Parathyroid adenoma (tissue), 2 donors: Measurements from ENCODE around the gene AFF4.

Experiments used
- H2AFZ ChIP-seq: fragments of 300-600 bp; sonication (generic); one replicate; pipeline ENCODE4 v1.7.0; 2017; ENCODE audit warnings: antibody characterized with exemption, mild to moderate bottlenecking
- H3K27ac ChIP-seq: fragments of 300-600 bp; sonication (generic); one replicate; pipeline ENCODE4 v1.7.0; 2017
- H3K27me3 ChIP-seq: fragments of 300-600 bp; sonication (generic); one replicate; pipeline ENCODE4 v1.7.0; 2017; ENCODE audit warnings: low read length; ENCODE audit not compliant: control insufficient read depth, insufficient read depth
- H3K36me3 ChIP-seq: fragments of 300-600 bp; sonication (generic); one replicate; pipeline ENCODE4 v1.7.0; 2017; ENCODE audit warnings: low read length; ENCODE audit not compliant: control insufficient read depth, insufficient read depth
- H3K4me1 ChIP-seq: fragments of 300-600 bp; sonication (generic); one replicate; pipeline ENCODE4 v1.7.0; 2017; ENCODE audit warnings: control low read depth
- H3K4me2 ChIP-seq: fragments of 300-600 bp; sonication (generic); one replicate; pipeline ENCODE4 v1.7.0; 2017; ENCODE audit warnings: low read length
- H3K4me3 ChIP-seq: fragments of 300-600 bp; sonication (generic); one replicate; pipeline ENCODE4 v1.7.0; 2017; ENCODE audit warnings: low read depth, low read length
- H3K79me2 ChIP-seq: fragments of 300-600 bp; sonication (generic); one replicate; pipeline ENCODE4 v1.7.0; 2017; ENCODE audit warnings: control low read depth
- H3K9ac ChIP-seq: fragments of 300-600 bp; sonication (generic); one replicate; pipeline ENCODE4 v1.7.0; 2017; ENCODE audit warnings: mild to moderate bottlenecking
- H3K9me3 ChIP-seq: fragments of 300-600 bp; sonication (generic); one replicate; pipeline ENCODE4 v1.7.0; 2017; ENCODE audit warnings: low read length; ENCODE audit not compliant: control insufficient read depth
- CTCF ChIP-seq: fragments of 300-600 bp; sonication (generic); IDR thresholded peaks from one replicate; pipeline ENCODE4 v1.7.0; 2017; ENCODE audit warnings: antibody characterized with exemption, mild to moderate bottlenecking
- donor health status: primary hyperparathyroidism.

Gene AFF4

GRCh38 chr5:132826424-132827082, 136.9 kb downstream of the AFF4 start:
- no peak overlapping the region for H3K4me3 ChIP-seq
- TF ChIP-seq CTCF = no peak
- H3K4me2 ChIP-seq = no peak overlapping the region
- H3K27ac ChIP-seq = no peak overlapping the region
- no peaks in the 10 kb centered on the region for H3K36me3 ChIP-seq
- H3K27me3 ChIP-seq = no peaks in the 10 kb centered on the region
- no peaks in the 10 kb centered on the region for H3K79me2 ChIP-seq
- H3K9me3 ChIP-seq = no peaks in the 10 kb centered on the region
- H2AFZ ChIP-seq = no peak overlapping the region
- peaks cover 7% of the 10 kb centered on the region for H3K4me1 ChIP-seq
- H3K9ac ChIP-seq = no peak overlapping the region

GRCh38 chr5:132825834-132826391, 137.5 kb downstream of the AFF4 start:
- no peak for TF ChIP-seq CTCF
- no peak overlapping the region for H3K4me2 ChIP-seq
- H3K4me1 ChIP-seq = peaks cover 7% of the 10 kb centered on the region
- H3K9ac ChIP-seq = no peak overlapping the region
- H3K36me3 ChIP-seq = no peaks in the 10 kb centered on the region
- no peaks in the 10 kb centered on the region for H3K27me3 ChIP-seq
- H3K4me3 ChIP-seq = no peak overlapping the region
- H3K27ac ChIP-seq = no peak overlapping the region
- no peaks in the 10 kb centered on the region for H3K79me2 ChIP-seq
- H3K9me3 ChIP-seq = no peaks in the 10 kb centered on the region
- H2AFZ ChIP-seq = no peak overlapping the region
